AML-193 (cell line): ENCODE measurements around the gene CPT2.

Experiments used
- DNase-seq, 2 experiments: peaks; one replicate each; lab custom pipeline; 2025; lab: John Stamatoyannopoulos, UW

Gene CPT2

DNA sequence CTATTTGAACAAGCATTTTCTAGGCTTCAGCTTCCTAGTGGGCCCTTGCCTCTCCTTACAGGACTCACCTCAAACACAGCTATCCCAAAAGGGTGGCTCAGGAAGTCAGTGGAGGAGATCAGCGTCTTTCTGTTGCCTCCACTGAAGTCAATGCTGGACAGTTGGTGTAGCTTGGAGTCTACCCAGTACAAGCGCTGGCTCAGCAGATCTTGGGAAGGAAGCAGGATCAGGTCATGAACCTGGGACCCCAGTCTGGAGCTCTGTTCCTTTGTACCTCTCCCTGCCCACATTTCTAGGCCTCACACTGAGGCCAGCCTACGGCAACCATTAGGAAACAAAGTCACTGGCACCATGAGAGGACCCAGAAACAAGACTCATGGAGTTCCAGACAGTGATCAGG is 65.4 kb downstream of the CPT2 start:
- DNase-seq, result no peak
